IMR-90 (cell line): ENCODE results near the gene VPS26A. TPM values are rescaled to one million over a fixed set of nuclear protein-coding genes. Genes with fewer than 3 reads are reported as not detected.

ENCODE experiments used
- ATAC-seq: fragments of 200-7000 bp; cut with Tn5 transposase; 2 replicates; pipeline ENCODE4 v1.9.1; 2020; ENCODE audit warnings: low read depth, mild to moderate bottlenecking, moderate library complexity
- BruUV-seq: library from RNA; stranded (reverse); fragments of 400-500 nt; replicated peaks from 2 replicates; lab custom pipeline; 2021; lab: Mats Ljungman, UMichigan
- CTCF ChIA-PET: fragments of 300-600 bp; formaldehyde crosslinking; extraction: SDS; loops from one replicate; lab custom pipeline; 2021; ENCODE audit warnings: antibody characterized with exemption; lab: Yijun Ruan, JAX
- POLR2A ChIA-PET: fragments of 300-600 bp; sonication (Branson Sonifier 250); formaldehyde crosslinking; loops from one replicate; lab custom pipeline; 2022; ENCODE audit warnings: antibody characterized with exemption; ENCODE audit not compliant: unreplicated experiment; lab: Charles Lee
- DNase-seq: peaks from one replicate; pipeline ENCODE4 v3.0.0; 2013
- H2AFZ ChIP-seq: replicated peaks from 2 replicates; pipeline ENCODE3; 2013; ENCODE audit warnings: low read length, mild to moderate bottlenecking; ENCODE audit not compliant: poor library complexity
- H2AK5ac ChIP-seq: 2 replicates; pipeline ENCODE4 v1.6.1; 2013; ENCODE audit warnings: low read depth, low read length, inconsistent platforms
- H2AK9ac ChIP-seq: replicated peaks from 2 replicates; pipeline ENCODE3; 2013; ENCODE audit warnings: mild to moderate bottlenecking, low read depth, low read length, moderate library complexity; ENCODE audit not compliant: poor library complexity
- H2BK120ac ChIP-seq: 2 replicates; pipeline ENCODE4 v1.6.1; 2013; ENCODE audit warnings: low read depth, low read length, inconsistent platforms
- H2BK15ac ChIP-seq: 3 replicates; pipeline ENCODE4 v1.6.1; 2013; ENCODE audit warnings: low read depth, low read length, inconsistent platforms
- H2BK20ac ChIP-seq: 2 replicates; pipeline ENCODE4 v1.6.1; 2013; ENCODE audit warnings: low read depth, mild to moderate bottlenecking, inconsistent platforms, low read length, moderate library complexity
- H2BK5ac ChIP-seq: 2 replicates; pipeline ENCODE4 v1.6.1; 2013; ENCODE audit warnings: mild to moderate bottlenecking, low read depth, low read length, inconsistent platforms; ENCODE audit not compliant: poor library complexity, severe bottlenecking
- H3K14ac ChIP-seq: replicated peaks from 2 replicates; pipeline ENCODE4 v1.6.1; 2013; ENCODE audit warnings: low read depth, low read length, inconsistent platforms
- H3K18ac ChIP-seq: 2 replicates; pipeline ENCODE4 v1.6.1; 2013; ENCODE audit warnings: low read depth, low read length, control low read depth
- H3K23ac ChIP-seq: 2 replicates; pipeline ENCODE4 v1.6.1; 2013; ENCODE audit warnings: low read depth, low read length, inconsistent platforms
- H3K27ac ChIP-seq: 2 replicates; pipeline ENCODE4 v1.5.1; 2013; ENCODE audit warnings: mild to moderate bottlenecking, control low read depth, low read length; ENCODE audit not compliant: insufficient read depth
- H3K27me3 ChIP-seq: 2 replicates; pipeline ENCODE4 v1.6.1; 2013; ENCODE audit warnings: low read length; ENCODE audit not compliant: control insufficient read depth, insufficient read depth
- H3K36me3 ChIP-seq: 2 replicates; pipeline ENCODE4 v1.6.1; 2013; ENCODE audit warnings: low read length, mixed read lengths; ENCODE audit not compliant: control insufficient read depth, insufficient read depth
- H3K4ac ChIP-seq: 2 replicates; pipeline ENCODE4 v1.6.1; 2013; ENCODE audit warnings: low read depth, low read length, inconsistent platforms
- H3K4me1 ChIP-seq: 2 replicates; pipeline ENCODE4 v1.6.1; 2013; ENCODE audit warnings: low read length, mixed read lengths; ENCODE audit not compliant: control insufficient read depth, insufficient read depth
- H3K4me2 ChIP-seq: 2 replicates; pipeline ENCODE4 v1.6.1; 2013; ENCODE audit warnings: low read depth, mild to moderate bottlenecking, control low read depth, low read length, moderate library complexity
- H3K4me3 ChIP-seq: 2 replicates; pipeline ENCODE4 v1.5.1; 2013; ENCODE audit warnings: low read depth, mild to moderate bottlenecking, control low read depth, low read length, moderate library complexity; ENCODE audit not compliant: insufficient read depth
- H3K56ac ChIP-seq: 2 replicates; pipeline ENCODE4 v1.6.1; 2013; ENCODE audit warnings: low read length, inconsistent platforms; ENCODE audit not compliant: insufficient read depth; ENCODE audit errors: extremely low read depth
- H3K79me1 ChIP-seq, 2 experiments: 2 replicates each; pipeline ENCODE4 v1.6.1; 2013; ENCODE audit warnings: low read length in 2 of 2, inconsistent platforms in 1 of 2, low read depth in 1 of 2
- H3K9ac ChIP-seq: 2 replicates; pipeline ENCODE4 v1.6.1; 2013; ENCODE audit warnings: low read depth, low read length, control low read depth
- H3K9me1 ChIP-seq: 2 replicates; pipeline ENCODE4 v1.6.1; 2013; ENCODE audit warnings: low read length, inconsistent platforms; ENCODE audit not compliant: insufficient read depth
- H3K9me3 ChIP-seq: 2 replicates; pipeline ENCODE4 v1.6.1; 2013; ENCODE audit warnings: low read length; ENCODE audit not compliant: control insufficient read depth, insufficient read depth
- H4K20me1 ChIP-seq: 2 replicates; pipeline ENCODE4 v1.6.1; 2013; ENCODE audit warnings: low read length, inconsistent platforms; ENCODE audit not compliant: insufficient read depth
- H4K5ac ChIP-seq: 2 replicates; pipeline ENCODE4 v1.6.1; 2013; ENCODE audit warnings: mild to moderate bottlenecking, low read depth, low read length, control low read depth
- H4K8ac ChIP-seq, 2 experiments: 2 replicates each; pipeline ENCODE4 v1.6.1; 2013; ENCODE audit warnings: low read depth in 2 of 2, low read length in 2 of 2, control low read depth in 1 of 2, inconsistent platforms in 1 of 2
- H4K91ac ChIP-seq: 2 replicates; pipeline ENCODE4 v1.6.1; 2013; ENCODE audit warnings: low read depth, low read length, inconsistent platforms; ENCODE audit not compliant: insufficient read depth
- BHLHE40 ChIP-seq: fragments of 150-350 bp; IDR thresholded peaks from 2 replicates; pipeline ENCODE4 v1.6.1; 2016; ENCODE audit warnings: mild to moderate bottlenecking, low read depth, low read length
- CHD1 ChIP-seq: IDR thresholded peaks from 2 replicates; pipeline ENCODE4 v1.6.1; 2012; ENCODE audit warnings: low read depth, low read length, improper control_type of control experiment
- CTCF ChIP-seq: conservative IDR thresholded peaks from 2 replicates; pipeline ENCODE4 v1.5.1; 2012; ENCODE audit warnings: mild to moderate bottlenecking, low read depth, low read length, improper control_type of control experiment
- NFE2L2 ChIP-seq: fragments of 150-350 bp; IDR thresholded peaks from 2 replicates; pipeline ENCODE4 v1.6.1; 2016; ENCODE audit warnings: low read depth, mild to moderate bottlenecking, low read length
- RFX5 ChIP-seq: IDR thresholded peaks from 2 replicates; pipeline ENCODE4 v1.8.0; 2012; ENCODE audit warnings: low read depth, mild to moderate bottlenecking, low read length, moderate library complexity
- WGBS, 2 experiments: methylation state at CpG; one replicate each; pipeline versions ENCODE4 v1.1.5 to v1.1.7; 2013; ENCODE audit warnings: missing lambda C conversion rate in 2 of 2; ENCODE audit not compliant: insufficient read length in 1 of 2; ENCODE audit errors: extremely low coverage in 2 of 2; 5-methylcytosine and 5-hydroxymethylcytosine counted together
- dilution Hi-C: fragments of 300-500 bp; cut with HindIII; formaldehyde crosslinking; loops from one replicate; pipeline ENCODE4 v1.14.3; 2018; ENCODE audit warnings: low sequenced_read_pairs; ENCODE audit not compliant: unreplicated experiment
- in situ Hi-C: fragments of 300-500 bp; cut with MboI; formaldehyde crosslinking; loops from 3 replicates; pipeline ENCODE4 v1.14.3; 2019; ENCODE audit warnings: low sequenced_read_pairs, inconsistent platforms, mixed read lengths
- intact Hi-C: fragments of 100-400 bp; cut with micrococcal nuclease; formaldehyde crosslinking; loops from 2 replicates; pipeline ENCODE4 v1.10.0; 2022
- polyA plus RNA-seq, 3 experiments: library from polyadenylated mRNA; depleted of rRNA; stranded (reverse); fragments of >200 nt; gene quantifications; 2 replicates each; pipeline ENCODE4 v1.2.3, GENCODE V29; 2012; ENCODE audit warnings: low replicate concordance in 1 of 3
- total RNA-seq: library from RNA; depleted of rRNA; stranded (reverse); fragments of >200 nt; gene quantifications from 2 replicates; pipeline ENCODE4 v1.2.3, GENCODE V29; 2012

Gene VPS26A
- total and polyA plus RNA-seq, 2 of the 4 experiments (the other 2 are of a cell fraction), result 7.2 to 18.7 TPM

- H3K4me1 ChIP-seq, result peaks cover 7% of the 10 kb centered on the region
- H3K27ac ChIP-seq, result no peak overlapping the region; the same call in 1 of the 2 replicates
- ATAC-seq (no peak), DNase-seq (no peak)
- peak overlapping the region; percentile 84 for H4K91ac ChIP-seq
- in situ Hi-C loops (no loop called here), dilution Hi-C loops (no loop called here), intact Hi-C loops (no loop called here)
- H3K18ac ChIP-seq, result peak overlapping the region; percentile 24; the same call in 1 of the 2 replicates
- peak overlapping the region; percentile 80 for H3K4ac ChIP-seq
- H2BK15ac ChIP-seq, result peak overlapping the region; percentile 82; the same call in 2 of the 3 replicates
- H3K23ac ChIP-seq, result no peak overlapping the region
- TF ChIP-seq BHLHE40, result no peak
- no peak for TF ChIP-seq RFX5
- TF ChIP-seq CHD1, result no peak
- TF ChIP-seq CTCF, result no peak
- TF ChIP-seq NFE2L2, result no peak
- peak overlapping the region; percentile 43; the same call in 1 of the 2 replicates for H3K56ac ChIP-seq
- no peak overlapping the region for H3K4me2 ChIP-seq
- no peak overlapping the region for H2AK9ac ChIP-seq
- ChIA-PET CTCF (interaction anchor here (1.0 kb wide), 1 partner anchor 84 kb away, joined by 5 read pairs; no protein-coding TSS in a partner anchor), POLR2A (no interaction called here)
- H3K9ac ChIP-seq, result no peak overlapping the region
- no peaks in the 10 kb centered on the region for H3K27me3 ChIP-seq
- peak overlapping the region; percentile 75; the same call in 1 of the 2 replicates for H2BK20ac ChIP-seq
- H3K14ac ChIP-seq, result peak overlapping the region; percentile 86
- BruUV-seq, result no TSS peak
- no peaks in the 10 kb centered on the region for H4K20me1 ChIP-seq
- peak overlapping the region; percentile 89; the same call in 1 of the 2 replicates for H2BK120ac ChIP-seq
- no CpG with 5 or more reads among the region's 3 CpGs for WGBS, 2 experiments
- no peaks in the 10 kb centered on the region; the same call in 1 of the 2 replicates for H3K9me1 ChIP-seq
- no peak overlapping the region for H3K4me3 ChIP-seq
- peak overlapping the region; percentile 52 to 62; a peak in 3 of 4 replicates for H4K8ac ChIP-seq
- no peaks in the 10 kb centered on the region for H3K36me3 ChIP-seq
- H3K9me3 ChIP-seq, result no peaks in the 10 kb centered on the region
- H4K5ac ChIP-seq, result no peak overlapping the region
- peak overlapping the region; percentile 81; the same call in 1 of the 2 replicates for H2AK5ac ChIP-seq
- peak overlapping the region; percentile 69 for H2BK5ac ChIP-seq
- H3K79me1 ChIP-seq, result 0 out of 4 replicates have a peak, but pooled peaks cover 0 to 6% of the 10 kb centered on the region in 2 experiments
- no peak overlapping the region for H2AFZ ChIP-seq
These were observed 35.6 kb upstream of the VPS26A start for GRCh38 chr10:69088471-69088769.
